Parathyroid adenoma (tissue), 2 donors: Measurements from ENCODE around the gene PSMF1.

Experiments used
- H2AFZ ChIP-seq: fragments of 300-600 bp; sonication (generic); one replicate; pipeline ENCODE4 v1.7.0; 2017; ENCODE audit warnings: antibody characterized with exemption, mild to moderate bottlenecking
- H3K27ac ChIP-seq: fragments of 300-600 bp; sonication (generic); one replicate; pipeline ENCODE4 v1.7.0; 2017
- H3K27me3 ChIP-seq: fragments of 300-600 bp; sonication (generic); one replicate; pipeline ENCODE4 v1.7.0; 2017; ENCODE audit warnings: low read length; ENCODE audit not compliant: control insufficient read depth, insufficient read depth
- H3K36me3 ChIP-seq: fragments of 300-600 bp; sonication (generic); one replicate; pipeline ENCODE4 v1.7.0; 2017; ENCODE audit warnings: low read length; ENCODE audit not compliant: control insufficient read depth, insufficient read depth
- H3K4me1 ChIP-seq: fragments of 300-600 bp; sonication (generic); one replicate; pipeline ENCODE4 v1.7.0; 2017; ENCODE audit warnings: control low read depth
- H3K4me2 ChIP-seq: fragments of 300-600 bp; sonication (generic); one replicate; pipeline ENCODE4 v1.7.0; 2017; ENCODE audit warnings: low read length
- H3K4me3 ChIP-seq: fragments of 300-600 bp; sonication (generic); one replicate; pipeline ENCODE4 v1.7.0; 2017; ENCODE audit warnings: low read depth, low read length
- H3K79me2 ChIP-seq: fragments of 300-600 bp; sonication (generic); one replicate; pipeline ENCODE4 v1.7.0; 2017; ENCODE audit warnings: control low read depth
- H3K9ac ChIP-seq: fragments of 300-600 bp; sonication (generic); one replicate; pipeline ENCODE4 v1.7.0; 2017; ENCODE audit warnings: mild to moderate bottlenecking
- H3K9me3 ChIP-seq: fragments of 300-600 bp; sonication (generic); one replicate; pipeline ENCODE4 v1.7.0; 2017; ENCODE audit warnings: low read length; ENCODE audit not compliant: control insufficient read depth
- TF ChIP-seq, protein P1 (sequence below): fragments of 300-600 bp; sonication (generic); IDR thresholded peaks from one replicate; pipeline ENCODE4 v1.7.0; 2017; ENCODE audit warnings: antibody characterized with exemption, mild to moderate bottlenecking
- donor health status: primary hyperparathyroidism.

The PSMF1 gene

DNA sequence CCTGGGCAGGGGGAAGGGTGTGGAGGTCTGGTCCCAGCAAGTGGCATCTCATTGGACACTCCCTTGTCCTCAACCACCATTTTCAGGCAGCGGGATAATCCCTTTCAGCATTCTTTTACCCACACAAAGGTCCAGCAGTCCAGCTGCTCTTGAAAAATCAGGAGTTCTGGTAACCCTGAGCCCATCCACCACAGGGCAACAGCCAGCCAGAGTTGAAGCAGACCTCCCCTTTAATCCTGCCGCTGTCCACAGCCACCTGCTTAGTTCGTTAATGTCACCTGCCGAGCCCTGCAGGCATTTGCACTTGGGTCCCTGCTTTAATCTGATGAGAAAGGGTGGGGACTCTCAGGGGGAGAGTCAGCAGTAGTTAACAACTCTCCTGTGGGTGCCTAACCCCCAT lies 55.3 kb downstream of the PSMF1 start:
- Histone ChIP-seq H2AFZ (no peak overlapping the region), H3K4me2 (no peak overlapping the region), H3K36me3 (no peaks in the 10 kb centered on the region), H3K79me2 (no peaks in the 10 kb centered on the region), H3K4me1 (no peaks in the 10 kb centered on the region), H3K9me3 (no peaks in the 10 kb centered on the region), H3K9ac (no peak overlapping the region), H3K4me3 (no peak overlapping the region), H3K27me3 (no peaks in the 10 kb centered on the region), H3K27ac (no peak overlapping the region)
- TF ChIP-seq, protein P1, sequence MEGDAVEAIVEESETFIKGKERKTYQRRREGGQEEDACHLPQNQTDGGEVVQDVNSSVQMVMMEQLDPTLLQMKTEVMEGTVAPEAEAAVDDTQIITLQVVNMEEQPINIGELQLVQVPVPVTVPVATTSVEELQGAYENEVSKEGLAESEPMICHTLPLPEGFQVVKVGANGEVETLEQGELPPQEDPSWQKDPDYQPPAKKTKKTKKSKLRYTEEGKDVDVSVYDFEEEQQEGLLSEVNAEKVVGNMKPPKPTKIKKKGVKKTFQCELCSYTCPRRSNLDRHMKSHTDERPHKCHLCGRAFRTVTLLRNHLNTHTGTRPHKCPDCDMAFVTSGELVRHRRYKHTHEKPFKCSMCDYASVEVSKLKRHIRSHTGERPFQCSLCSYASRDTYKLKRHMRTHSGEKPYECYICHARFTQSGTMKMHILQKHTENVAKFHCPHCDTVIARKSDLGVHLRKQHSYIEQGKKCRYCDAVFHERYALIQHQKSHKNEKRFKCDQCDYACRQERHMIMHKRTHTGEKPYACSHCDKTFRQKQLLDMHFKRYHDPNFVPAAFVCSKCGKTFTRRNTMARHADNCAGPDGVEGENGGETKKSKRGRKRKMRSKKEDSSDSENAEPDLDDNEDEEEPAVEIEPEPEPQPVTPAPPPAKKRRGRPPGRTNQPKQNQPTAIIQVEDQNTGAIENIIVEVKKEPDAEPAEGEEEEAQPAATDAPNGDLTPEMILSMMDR = no peak

GRCh38 chr20:1174787-1175186 lies 56.4 kb downstream of the PSMF1 start:
- no peaks in the 10 kb centered on the region for H3K36me3 ChIP-seq
- H3K9ac ChIP-seq = no peak overlapping the region
- H3K27ac ChIP-seq = no peak overlapping the region
- TF ChIP-seq, protein P1 = no peak
- H3K79me2 ChIP-seq = no peaks in the 10 kb centered on the region
- H3K9me3 ChIP-seq = no peaks in the 10 kb centered on the region
- H3K4me2 ChIP-seq = no peak overlapping the region
- H3K4me3 ChIP-seq = no peak overlapping the region
- H3K4me1 ChIP-seq = no peaks in the 10 kb centered on the region
- H2AFZ ChIP-seq = no peak overlapping the region
- H3K27me3 ChIP-seq = no peaks in the 10 kb centered on the region

GRCh38 chr20:1177680-1178079 lies 59.3 kb downstream of the PSMF1 start:
- Histone ChIP-seq H3K4me1 (no peaks in the 10 kb centered on the region), H3K9me3 (no peaks in the 10 kb centered on the region), H3K9ac (no peak overlapping the region), H3K4me2 (no peak overlapping the region), H3K27ac (no peak overlapping the region), H3K36me3 (no peaks in the 10 kb centered on the region), H3K27me3 (no peaks in the 10 kb centered on the region), H3K4me3 (no peak overlapping the region), H3K79me2 (no peaks in the 10 kb centered on the region), H2AFZ (no peak overlapping the region)
- TF ChIP-seq, protein P1 = no peak

GRCh38 chr20:1178103-1178502 lies 59.7 kb downstream of the PSMF1 start:
- H2AFZ ChIP-seq = no peak overlapping the region
- no peak overlapping the region for H3K4me2 ChIP-seq
- no peaks in the 10 kb centered on the region for H3K27me3 ChIP-seq
- no peak overlapping the region for H3K9ac ChIP-seq
- no peaks in the 10 kb centered on the region for H3K9me3 ChIP-seq
- no peaks in the 10 kb centered on the region for H3K79me2 ChIP-seq
- no peaks in the 10 kb centered on the region for H3K36me3 ChIP-seq
- H3K4me1 ChIP-seq = no peaks in the 10 kb centered on the region
- H3K27ac ChIP-seq = no peak overlapping the region
- TF ChIP-seq, protein P1 = no peak
- H3K4me3 ChIP-seq = no peak overlapping the region

DNA sequence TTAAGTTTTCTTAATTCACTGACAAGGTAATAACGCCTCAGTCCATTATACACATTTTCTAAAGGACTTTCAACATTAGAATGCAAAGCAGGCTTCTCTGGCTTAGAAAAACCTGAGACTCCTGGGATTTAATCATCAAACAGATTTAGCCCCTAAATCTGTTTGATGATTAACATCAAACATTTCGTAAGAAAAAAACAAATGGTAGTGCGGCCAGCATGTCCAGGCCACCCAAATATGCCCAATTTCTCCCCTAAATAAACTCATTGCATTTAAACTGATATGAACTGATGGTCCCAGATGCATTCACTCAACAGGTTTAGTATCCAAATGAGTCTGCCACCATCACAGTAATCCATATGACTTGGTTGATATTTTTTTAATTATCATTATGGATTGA lies 60.2 kb downstream of the PSMF1 start:
- H3K9ac ChIP-seq = no peak overlapping the region
- no peaks in the 10 kb centered on the region for H3K79me2 ChIP-seq
- H3K4me1 ChIP-seq = no peaks in the 10 kb centered on the region
- H3K27ac ChIP-seq = no peak overlapping the region
- no peaks in the 10 kb centered on the region for H3K27me3 ChIP-seq
- no peak overlapping the region for H3K4me2 ChIP-seq
- no peak overlapping the region for H3K4me3 ChIP-seq
- no peaks in the 10 kb centered on the region for H3K36me3 ChIP-seq
- no peak overlapping the region for H2AFZ ChIP-seq
- H3K9me3 ChIP-seq = no peaks in the 10 kb centered on the region
- TF ChIP-seq, protein P1 = no peak
